22Rv1 (cell line): Measurements from ENCODE around the gene ERC1.

ENCODE experiments used
- ZFX ChIP-seq: fragments of 450-650 bp; IDR thresholded peaks from 2 replicates; pipeline ENCODE4 v1.6.1; 2017; ENCODE audit warnings: antibody characterized with exemption, borderline replicate concordance
- TF ChIP-seq, protein P1 (sequence below): fragments of 450-650 bp; IDR thresholded peaks from 2 replicates; pipeline ENCODE4 v1.5.1; 2017; ENCODE audit warnings: mild to moderate bottlenecking

DNA sequence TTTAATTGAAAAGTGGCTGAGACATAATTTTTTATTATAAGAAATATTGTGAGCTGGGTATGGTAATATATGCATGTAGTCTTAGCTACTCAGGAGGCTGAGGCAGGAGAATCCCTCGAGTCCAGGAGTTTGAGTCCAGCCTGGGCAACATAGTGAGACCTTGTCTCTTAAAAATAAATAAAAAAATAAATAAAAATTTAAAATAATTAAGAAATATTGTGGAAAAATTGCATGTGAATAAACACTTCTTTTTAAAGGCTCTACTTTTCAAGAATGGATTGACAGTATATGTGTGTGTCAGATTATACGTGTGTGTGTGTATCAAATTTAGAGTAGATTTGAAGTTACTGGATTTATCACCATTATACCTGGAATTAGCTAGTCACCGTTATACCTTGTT lies 43.2 kb downstream of the ERC1 start:
- TF ChIP-seq, protein P1, sequence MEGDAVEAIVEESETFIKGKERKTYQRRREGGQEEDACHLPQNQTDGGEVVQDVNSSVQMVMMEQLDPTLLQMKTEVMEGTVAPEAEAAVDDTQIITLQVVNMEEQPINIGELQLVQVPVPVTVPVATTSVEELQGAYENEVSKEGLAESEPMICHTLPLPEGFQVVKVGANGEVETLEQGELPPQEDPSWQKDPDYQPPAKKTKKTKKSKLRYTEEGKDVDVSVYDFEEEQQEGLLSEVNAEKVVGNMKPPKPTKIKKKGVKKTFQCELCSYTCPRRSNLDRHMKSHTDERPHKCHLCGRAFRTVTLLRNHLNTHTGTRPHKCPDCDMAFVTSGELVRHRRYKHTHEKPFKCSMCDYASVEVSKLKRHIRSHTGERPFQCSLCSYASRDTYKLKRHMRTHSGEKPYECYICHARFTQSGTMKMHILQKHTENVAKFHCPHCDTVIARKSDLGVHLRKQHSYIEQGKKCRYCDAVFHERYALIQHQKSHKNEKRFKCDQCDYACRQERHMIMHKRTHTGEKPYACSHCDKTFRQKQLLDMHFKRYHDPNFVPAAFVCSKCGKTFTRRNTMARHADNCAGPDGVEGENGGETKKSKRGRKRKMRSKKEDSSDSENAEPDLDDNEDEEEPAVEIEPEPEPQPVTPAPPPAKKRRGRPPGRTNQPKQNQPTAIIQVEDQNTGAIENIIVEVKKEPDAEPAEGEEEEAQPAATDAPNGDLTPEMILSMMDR, result no peak
- TF ChIP-seq ZFX, result no peak
